ENCODE data around the gene CEMIP. TPM values are rescaled to one million over a fixed set of nuclear protein-coding genes. Genes with fewer than 3 reads are reported as not detected.

CEMIP gene
- total and polyA plus RNA-seq, 2 of the 13 experiments (the other 11 are each of a cell fraction or from before 2014, with no cell fraction given): 4.3 to 28.5 TPM

DNA sequence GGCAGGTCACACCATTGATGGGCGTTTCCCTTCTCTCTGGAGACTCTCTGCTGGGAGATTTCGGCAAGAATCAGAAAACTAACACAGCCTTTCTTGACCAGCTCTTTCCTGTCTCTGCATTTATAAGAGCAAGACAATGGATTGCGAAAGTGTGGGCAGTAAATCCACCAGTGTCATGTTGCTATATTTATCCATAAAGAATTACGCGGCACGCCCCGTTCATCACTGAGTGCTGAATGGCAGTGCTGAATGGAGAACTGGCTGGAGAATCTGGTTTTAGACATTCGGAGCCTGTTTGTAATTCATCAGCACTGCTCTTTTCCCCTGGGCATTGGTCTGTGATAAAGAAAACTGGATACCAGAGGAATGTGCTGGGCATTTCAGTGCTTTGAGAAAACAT lies 2.0 kb upstream of the CEMIP start:
- no peak overlapping the region for H3K9ac ChIP-seq (ENCODE audit: insufficient read depth, low read depth, low read length)
- WGBS (ENCODE audit: low lambda C conversion rate): 39% methylated on average over 8 of the region's 8 CpGs
- POLR2A ChIA-PET: interaction anchor here (1.3 to 1.6 kb wide), 2 partner anchors 28 to 82 kb away, joined by 3 to 4 read pairs; partner anchors contain the start of gene ABHD17C
- in situ Hi-C loops (cut with HindIII; ENCODE audit: extremely low pct_ligation_motif_present, low pct_unique_long_range_greater_than_20kb): loop anchor here (5.0 kb wide), 4 partner anchors 115 to 320 kb away; no protein-coding TSS in a partner anchor
- peaks cover 2 to 4% of the 10 kb centered on the region in 2 experiments; a peak in 2 of 5 replicates for H3K27me3 ChIP-seq (ENCODE audit: control insufficient read depth in 1 of 2, insufficient read depth in 2 of 2, low read length in 2 of 2)
- no peaks in the 10 kb centered on the region for H3K79me2 ChIP-seq (ENCODE audit: insufficient read depth, low read length)
- H3K4me1 ChIP-seq (ENCODE audit: insufficient read depth, low read length): peaks cover 32% of the 10 kb centered on the region
- H3K9me3 ChIP-seq (ENCODE audit: low read length): no peaks in the 10 kb centered on the region
- H4K20me1 ChIP-seq (ENCODE audit: insufficient read depth, low read length): 0 out of 2 replicates have a peak, but pooled peaks cover 5% of the 10 kb centered on the region
- no peak overlapping the region for H3K27ac ChIP-seq (ENCODE audit: extremely low read length, insufficient read depth, low read length)
- H3K36me3 ChIP-seq (replicated peaks in 1 of 2; ENCODE audit: control insufficient read depth in 1 of 2, insufficient read depth in 2 of 2, low read length in 2 of 2): peaks cover under 1% of the 10 kb centered on the region in 2 experiments; a peak in 3 of 5 replicates
- no peak overlapping the region for H3K4me3 ChIP-seq (replicated peaks in 1 of 3; ENCODE audit: insufficient read depth in 1 of 3, low read depth in 2 of 3, low read length in 3 of 3)
- FAIRE-seq: no peak
- no TSS peak for BruUV-seq (replicated peaks)
- no peak overlapping the region for H3K4me2 ChIP-seq (ENCODE audit: low read depth, low read length)
- no peak for ATAC-seq
- H2AFZ ChIP-seq (ENCODE audit: low read length): no peak overlapping the region
- no peak for DNase-seq (ENCODE audit: low spot score)
- intact Hi-C loops (cut with micrococcal nuclease; ENCODE audit: unreplicated experiment): loop anchor here (5.0 kb wide), 1 partner anchor 360 kb away; no protein-coding TSS in a partner anchor
- CTCF ChIA-PET (ENCODE audit: low intra/inter-chr PET ratio, low total read pairs): interaction anchor here (1.1 to 4.7 kb wide), 5 partner anchors 79 to 321 kb away, joined by 3 to 65 read pairs (median 11); no protein-coding TSS in a partner anchor
- no peak for TF ChIP-seq CENPT (CRISPR knock-in tag; IDR thresholded peaks at IDR 0.05; ENCODE audit: low read depth)
- TF ChIP-seq ZNF251 (CRISPR knock-in tag; IDR thresholded peaks at IDR 0.05): no peak
- no peak for TF ChIP-seq GFI1 (CRISPR knock-in tag; IDR thresholded peaks at IDR 0.05; ENCODE audit: borderline replicate concordance)
- TF ChIP-seq, protein P1, sequence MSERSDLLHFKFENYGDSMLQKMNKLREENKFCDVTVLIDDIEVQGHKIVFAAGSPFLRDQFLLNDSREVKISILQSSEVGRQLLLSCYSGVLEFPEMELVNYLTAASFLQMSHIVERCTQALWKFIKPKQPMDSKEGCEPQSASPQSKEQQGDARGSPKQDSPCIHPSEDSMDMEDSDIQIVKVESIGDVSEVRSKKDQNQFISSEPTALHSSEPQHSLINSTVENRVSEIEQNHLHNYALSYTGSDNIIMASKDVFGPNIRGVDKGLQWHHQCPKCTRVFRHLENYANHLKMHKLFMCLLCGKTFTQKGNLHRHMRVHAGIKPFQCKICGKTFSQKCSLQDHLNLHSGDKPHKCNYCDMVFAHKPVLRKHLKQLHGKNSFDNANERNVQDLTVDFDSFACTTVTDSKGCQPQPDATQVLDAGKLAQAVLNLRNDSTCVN (CRISPR knock-in tag; IDR thresholded peaks at IDR 0.05; ENCODE audit: borderline replicate concordance): no peak
- TF ChIP-seq, protein P2, sequence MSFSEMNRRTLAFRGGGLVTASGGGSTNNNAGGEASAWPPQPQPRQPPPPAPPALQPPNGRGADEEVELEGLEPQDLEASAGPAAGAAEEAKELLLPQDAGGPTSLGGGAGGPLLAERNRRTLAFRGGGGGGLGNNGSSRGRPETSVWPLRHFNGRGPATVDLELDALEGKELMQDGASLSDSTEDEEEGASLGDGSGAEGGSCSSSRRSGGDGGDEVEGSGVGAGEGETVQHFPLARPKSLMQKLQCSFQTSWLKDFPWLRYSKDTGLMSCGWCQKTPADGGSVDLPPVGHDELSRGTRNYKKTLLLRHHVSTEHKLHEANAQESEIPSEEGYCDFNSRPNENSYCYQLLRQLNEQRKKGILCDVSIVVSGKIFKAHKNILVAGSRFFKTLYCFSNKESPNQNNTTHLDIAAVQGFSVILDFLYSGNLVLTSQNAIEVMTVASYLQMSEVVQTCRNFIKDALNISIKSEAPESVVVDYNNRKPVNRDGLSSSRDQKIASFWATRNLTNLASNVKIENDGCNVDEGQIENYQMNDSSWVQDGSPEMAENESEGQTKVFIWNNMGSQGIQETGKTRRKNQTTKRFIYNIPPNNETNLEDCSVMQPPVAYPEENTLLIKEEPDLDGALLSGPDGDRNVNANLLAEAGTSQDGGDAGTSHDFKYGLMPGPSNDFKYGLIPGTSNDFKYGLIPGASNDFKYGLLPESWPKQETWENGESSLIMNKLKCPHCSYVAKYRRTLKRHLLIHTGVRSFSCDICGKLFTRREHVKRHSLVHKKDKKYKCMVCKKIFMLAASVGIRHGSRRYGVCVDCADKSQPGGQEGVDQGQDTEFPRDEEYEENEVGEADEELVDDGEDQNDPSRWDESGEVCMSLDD (CRISPR knock-in tag; IDR thresholded peaks at IDR 0.05; ENCODE audit: borderline replicate concordance): no peak
- no peak for TF ChIP-seq ZNF841 (CRISPR knock-in tag; IDR thresholded peaks at IDR 0.05; ENCODE audit: borderline replicate concordance)
- no peak for TF ChIP-seq MAZ (IDR thresholded peaks at IDR 0.05; ENCODE audit: borderline replicate concordance, low read depth, low read length)
- no peak for TF ChIP-seq MAZ (CRISPR knock-in tag; IDR thresholded peaks at IDR 0.05; ENCODE audit: low read depth)
- TF ChIP-seq ZNF775 (CRISPR knock-in tag; IDR thresholded peaks at IDR 0.05; ENCODE audit: borderline replicate concordance): no peak
- TF ChIP-seq, protein P3, sequence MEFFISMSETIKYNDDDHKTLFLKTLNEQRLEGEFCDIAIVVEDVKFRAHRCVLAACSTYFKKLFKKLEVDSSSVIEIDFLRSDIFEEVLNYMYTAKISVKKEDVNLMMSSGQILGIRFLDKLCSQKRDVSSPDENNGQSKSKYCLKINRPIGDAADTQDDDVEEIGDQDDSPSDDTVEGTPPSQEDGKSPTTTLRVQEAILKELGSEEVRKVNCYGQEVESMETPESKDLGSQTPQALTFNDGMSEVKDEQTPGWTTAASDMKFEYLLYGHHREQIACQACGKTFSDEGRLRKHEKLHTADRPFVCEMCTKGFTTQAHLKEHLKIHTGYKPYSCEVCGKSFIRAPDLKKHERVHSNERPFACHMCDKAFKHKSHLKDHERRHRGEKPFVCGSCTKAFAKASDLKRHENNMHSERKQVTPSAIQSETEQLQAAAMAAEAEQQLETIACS (CRISPR knock-in tag; IDR thresholded peaks at IDR 0.05): no peak
- TF ChIP-seq POLR2A (IDR thresholded peaks at IDR 0.05; ENCODE audit: insufficient read depth in 1 of 2, low read depth in 2 of 2, low read length in 2 of 2): no peak
- TF ChIP-seq, protein P4, sequence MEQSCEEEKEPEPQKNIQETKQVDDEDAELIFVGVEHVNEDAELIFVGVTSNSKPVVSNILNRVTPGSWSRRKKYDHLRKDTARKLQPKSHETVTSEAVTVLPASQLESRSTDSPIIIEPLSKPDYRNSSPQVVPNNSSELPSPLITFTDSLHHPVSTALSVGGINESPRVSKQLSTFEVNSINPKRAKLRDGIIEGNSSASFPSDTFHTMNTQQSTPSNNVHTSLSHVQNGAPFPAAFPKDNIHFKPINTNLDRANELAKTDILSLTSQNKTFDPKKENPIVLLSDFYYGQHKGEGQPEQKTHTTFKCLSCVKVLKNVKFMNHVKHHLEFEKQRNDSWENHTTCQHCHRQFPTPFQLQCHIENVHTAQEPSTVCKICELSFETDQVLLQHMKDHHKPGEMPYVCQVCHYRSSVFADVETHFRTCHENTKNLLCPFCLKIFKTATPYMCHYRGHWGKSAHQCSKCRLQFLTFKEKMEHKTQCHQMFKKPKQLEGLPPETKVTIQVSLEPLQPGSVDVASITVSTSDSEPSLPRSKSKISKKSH (CRISPR knock-in tag; IDR thresholded peaks at IDR 0.05; ENCODE audit: borderline replicate concordance): no peak
- TF ChIP-seq ZNF83 (CRISPR knock-in tag; IDR thresholded peaks at IDR 0.05; ENCODE audit: borderline replicate concordance): no peak
- no peak for TF ChIP-seq U2AF1 (optimal IDR thresholded peaks at IDR 0.05; ENCODE audit: low read depth, low read length)
- no peak for TF ChIP-seq ZNF121 (CRISPR knock-in tag; IDR thresholded peaks at IDR 0.05)
- TF ChIP-seq MAFK (conservative IDR thresholded peaks at IDR 0.05 in 1 of 2, IDR thresholded peaks at IDR 0.05 in 1 of 2; ENCODE audit: low read length in 2 of 2): no peak
- no peak for TF ChIP-seq ZMYM4 (CRISPR knock-in tag; IDR thresholded peaks at IDR 0.05)
